Natural killer cell (primary cell): ENCODE results near the gene SPDEF. TPM values are rescaled to one million over a fixed set of nuclear protein-coding genes. Genes with fewer than 3 reads are reported as not detected.

Experiments
- ATAC-seq, 3 donors: fragments of 150-1000 bp in 2 of 3; fragments of 200-7000 bp in 1 of 3; cut with Tn5 transposase; 1 replicate in 1 of 3; 2 replicates in 2 of 3; pipeline ENCODE4 v1.10.0; 2021; ENCODE audit warnings: mild to moderate bottlenecking in 2 of 3, moderate library complexity in 2 of 3
- DNase-seq, 2 donors: peaks; one replicate each; pipeline versions ENCODE4 v3.0.0 to v3.0.0-alpha.2; 2013 to 2021; ENCODE audit warnings: mixed read lengths in 1 of 2
- H3K27ac ChIP-seq: one replicate; pipeline ENCODE4 v1.5.1; 2013; ENCODE audit warnings: mild to moderate bottlenecking, low read length
- H3K27me3 ChIP-seq: one replicate; pipeline ENCODE4 v1.6.1; 2013; ENCODE audit warnings: low read length; ENCODE audit not compliant: control insufficient read depth, insufficient read depth
- H3K36me3 ChIP-seq: one replicate; pipeline ENCODE4 v1.6.1; 2013; ENCODE audit warnings: low read length; ENCODE audit not compliant: control insufficient read depth, insufficient read depth
- H3K4me1 ChIP-seq: one replicate; pipeline ENCODE4 v1.6.1; 2013; ENCODE audit warnings: low read length; ENCODE audit not compliant: control insufficient read depth, insufficient read depth
- H3K4me3 ChIP-seq: one replicate; pipeline ENCODE4 v1.5.1; 2013; ENCODE audit warnings: low read length
- H3K9me3 ChIP-seq: one replicate; pipeline ENCODE4 v1.6.1; 2013; ENCODE audit warnings: low read length; ENCODE audit not compliant: control insufficient read depth, insufficient read depth
- H3K27ac Mint-ChIP-seq, 2 donors: one replicate each; pipeline ENCODE4 v1.8.0; 2022; ENCODE audit warnings: mild to moderate bottlenecking in 2 of 2, mixed read lengths in 2 of 2, moderate library complexity in 1 of 2
- H3K27me3 Mint-ChIP-seq, 2 donors: one replicate each; pipeline ENCODE4 v1.8.0; 2022; ENCODE audit warnings: low read depth in 2 of 2, mixed read lengths in 2 of 2
- H3K36me3 Mint-ChIP-seq: one replicate; pipeline ENCODE4 v1.8.0; 2022; ENCODE audit warnings: mixed read lengths
- H3K4me1 Mint-ChIP-seq, 2 donors: one replicate each; pipeline ENCODE4 v1.8.0; 2022; ENCODE audit warnings: mixed read lengths in 2 of 2
- H3K4me3 Mint-ChIP-seq: one replicate; pipeline ENCODE4 v1.8.0; 2022; ENCODE audit warnings: mild to moderate bottlenecking, moderate library complexity, mixed read lengths
- H3K9me3 Mint-ChIP-seq, 2 donors: one replicate each; pipeline ENCODE4 v1.8.0; 2022; ENCODE audit warnings: mixed read lengths in 2 of 2
- WGBS: methylation state at CpG from one replicate; pipeline ENCODE4 v1.1.7; 2013; ENCODE audit warnings: missing lambda C conversion rate; ENCODE audit not compliant: insufficient coverage; 5-methylcytosine and 5-hydroxymethylcytosine counted together
- intact Hi-C: fragments of 100-400 bp; cut with micrococcal nuclease; formaldehyde crosslinking; loops from one replicate; pipeline ENCODE4 v1.14.2; 2022
- total RNA-seq, 4 donors: library from RNA; stranded (reverse); fragments of 120-200 nt in 1 of 4; gene quantifications; one replicate each; pipeline versions ENCODE4 v1.2.3 to v1.2.4, GENCODE V29; 2013 to 2022
- TF ChIP-seq, protein P1 (sequence below): fragments of 200-600 bp; IDR thresholded peaks from one replicate; pipeline ENCODE4 v1.8.0; 2022; ENCODE audit warnings: antibody characterized with exemption

SPDEF gene
- total RNA-seq, 3 donors from 2014 or later (not counting 1 experiment from before 2014, with no cell fraction given) = 0.25 to 0.68 (median 0.45) TPM

DNA sequence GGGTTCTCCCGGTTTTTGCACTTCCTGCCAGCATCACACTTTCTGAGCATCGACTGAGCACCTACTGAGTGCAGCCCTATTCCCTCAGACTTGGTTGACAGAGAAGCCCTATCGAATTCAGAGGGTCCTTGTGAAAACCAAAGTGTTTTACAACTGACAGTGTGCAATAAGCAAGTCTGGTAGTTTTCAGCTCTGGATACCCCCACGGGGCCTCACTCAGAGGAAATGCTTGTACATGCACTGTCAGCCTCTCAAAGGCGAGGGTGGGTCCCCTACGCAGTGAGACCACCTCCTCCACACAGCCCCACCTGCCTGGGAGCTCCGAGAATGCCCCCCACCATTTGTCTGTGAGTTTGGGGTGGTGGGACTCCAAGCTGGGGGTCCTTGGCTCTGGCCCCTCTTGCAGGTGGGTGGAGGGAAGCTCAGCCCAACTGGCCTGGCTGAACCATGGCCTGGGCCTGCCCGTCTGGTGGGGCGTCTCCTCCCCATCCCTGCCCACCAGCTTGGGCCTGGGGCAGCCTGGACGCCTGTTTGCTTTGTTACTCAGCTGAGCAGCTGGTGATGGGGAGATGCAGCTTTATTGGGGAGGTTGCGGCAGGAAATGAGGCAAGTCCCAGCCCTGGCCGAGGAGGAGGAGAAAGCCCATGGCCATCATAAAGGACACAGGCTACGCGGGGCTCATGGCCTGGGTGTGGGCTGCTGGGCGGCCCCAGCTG is 1.7 kb downstream of the SPDEF start:
- H3K4me1 Mint-ChIP-seq = peaks cover 0 to 13% of the 10 kb centered on the region in 2 donors
- no peaks in the 10 kb centered on the region for H3K36me3 Mint-ChIP-seq
- Histone ChIP-seq H3K27me3 (no peaks in the 10 kb centered on the region), H3K4me3 (no peak overlapping the region), H3K36me3 (no peaks in the 10 kb centered on the region), H3K9me3 (no peaks in the 10 kb centered on the region), H3K4me1 (peaks cover 4% of the 10 kb centered on the region), H3K27ac (no peak overlapping the region)
- peaks cover 0 to 3% of the 10 kb centered on the region in 2 donors for H3K27me3 Mint-ChIP-seq
- no peak overlapping the region for H3K27ac Mint-ChIP-seq
- H3K9me3 Mint-ChIP-seq = no peaks in the 10 kb centered on the region
- TF ChIP-seq, protein P1, sequence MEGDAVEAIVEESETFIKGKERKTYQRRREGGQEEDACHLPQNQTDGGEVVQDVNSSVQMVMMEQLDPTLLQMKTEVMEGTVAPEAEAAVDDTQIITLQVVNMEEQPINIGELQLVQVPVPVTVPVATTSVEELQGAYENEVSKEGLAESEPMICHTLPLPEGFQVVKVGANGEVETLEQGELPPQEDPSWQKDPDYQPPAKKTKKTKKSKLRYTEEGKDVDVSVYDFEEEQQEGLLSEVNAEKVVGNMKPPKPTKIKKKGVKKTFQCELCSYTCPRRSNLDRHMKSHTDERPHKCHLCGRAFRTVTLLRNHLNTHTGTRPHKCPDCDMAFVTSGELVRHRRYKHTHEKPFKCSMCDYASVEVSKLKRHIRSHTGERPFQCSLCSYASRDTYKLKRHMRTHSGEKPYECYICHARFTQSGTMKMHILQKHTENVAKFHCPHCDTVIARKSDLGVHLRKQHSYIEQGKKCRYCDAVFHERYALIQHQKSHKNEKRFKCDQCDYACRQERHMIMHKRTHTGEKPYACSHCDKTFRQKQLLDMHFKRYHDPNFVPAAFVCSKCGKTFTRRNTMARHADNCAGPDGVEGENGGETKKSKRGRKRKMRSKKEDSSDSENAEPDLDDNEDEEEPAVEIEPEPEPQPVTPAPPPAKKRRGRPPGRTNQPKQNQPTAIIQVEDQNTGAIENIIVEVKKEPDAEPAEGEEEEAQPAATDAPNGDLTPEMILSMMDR = no peak
- DNase-seq = no peak
- no peak overlapping the region for H3K4me3 Mint-ChIP-seq
- ATAC-seq = no peak
- 49% methylated on average over 11 of the region's 15 CpGs for WGBS
- intact Hi-C loops = no loop called here

DNA sequence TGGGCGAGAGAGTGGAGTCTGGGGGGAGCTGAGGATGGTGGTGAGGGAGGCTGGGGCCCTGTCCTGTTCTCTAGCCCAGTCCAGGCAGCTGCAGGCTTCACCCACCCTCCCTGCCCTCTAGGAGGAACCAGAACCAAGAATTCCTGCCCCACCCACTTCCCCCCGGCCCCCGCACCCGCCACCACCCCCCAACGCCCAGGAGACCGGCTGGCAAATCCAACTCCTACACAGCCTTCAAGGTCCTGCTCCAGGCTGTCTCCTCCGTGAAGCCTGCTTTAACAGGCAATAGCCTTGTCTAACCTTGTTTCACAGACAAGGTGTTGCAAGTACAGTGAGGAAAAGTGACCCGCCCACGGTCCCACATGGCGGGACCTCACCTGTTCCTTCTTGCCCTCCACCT is 2.4 kb downstream of the SPDEF start:
- Mint-ChIP-seq H3K9me3 (no peaks in the 10 kb centered on the region), H3K36me3 (no peaks in the 10 kb centered on the region), H3K4me3 (no peak overlapping the region), H3K27ac (no peak overlapping the region), H3K27me3 (peaks cover 0 to 3% of the 10 kb centered on the region in 2 donors), H3K4me1 (peaks cover 0 to 13% of the 10 kb centered on the region in 2 donors)
- H3K9me3 ChIP-seq = no peaks in the 10 kb centered on the region
- ATAC-seq = no peak
- H3K4me3 ChIP-seq = no peak overlapping the region
- 59% methylated on average over 8 of the region's 10 CpGs for WGBS
- peaks cover 4% of the 10 kb centered on the region for H3K4me1 ChIP-seq
- no peaks in the 10 kb centered on the region for H3K36me3 ChIP-seq
- no peaks in the 10 kb centered on the region for H3K27me3 ChIP-seq
- TF ChIP-seq, protein P1 = no peak
- intact Hi-C loops = no loop called here
- no peak for DNase-seq
- H3K27ac ChIP-seq = no peak overlapping the region

DNA sequence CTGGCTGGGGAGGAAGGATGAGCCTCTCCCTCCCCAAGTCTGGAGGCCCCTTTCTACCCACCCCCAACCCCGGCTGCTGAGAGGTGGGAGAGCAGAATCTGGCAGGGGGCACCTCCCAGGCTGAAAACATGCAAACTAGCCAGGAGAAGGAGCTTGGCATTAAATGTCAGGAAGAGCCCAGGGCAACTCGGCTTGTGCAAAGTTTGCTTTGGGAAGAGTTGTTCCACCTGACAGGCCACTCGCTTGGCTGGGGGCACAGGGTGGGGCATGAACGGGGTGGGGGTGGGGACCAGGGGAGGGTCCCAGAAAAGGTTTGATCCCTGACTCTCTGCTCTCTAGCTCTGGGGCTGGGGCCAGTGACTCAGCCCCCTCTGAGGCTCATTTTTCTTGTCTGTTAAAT is 3.0 kb downstream of the SPDEF start:
- no peak overlapping the region for H3K4me3 Mint-ChIP-seq
- peaks cover 0 to 13% of the 10 kb centered on the region in 2 donors for H3K4me1 Mint-ChIP-seq
- peaks cover 0 to 3% of the 10 kb centered on the region in 2 donors for H3K27me3 Mint-ChIP-seq
- H3K36me3 Mint-ChIP-seq = no peaks in the 10 kb centered on the region
- H3K27me3 ChIP-seq = no peaks in the 10 kb centered on the region
- H3K36me3 ChIP-seq = no peaks in the 10 kb centered on the region
- DNase-seq = no peak
- no peak overlapping the region for H3K4me3 ChIP-seq
- intact Hi-C loops = no loop called here
- no peaks in the 10 kb centered on the region for H3K9me3 Mint-ChIP-seq
- 88% methylated on average over 3 of the region's 4 CpGs for WGBS
- H3K27ac ChIP-seq = no peak overlapping the region
- no peak for ATAC-seq
- TF ChIP-seq, protein P1 = no peak
- no peak overlapping the region for H3K27ac Mint-ChIP-seq
- H3K4me1 ChIP-seq = peaks cover 4% of the 10 kb centered on the region
- H3K9me3 ChIP-seq = no peaks in the 10 kb centered on the region

DNA sequence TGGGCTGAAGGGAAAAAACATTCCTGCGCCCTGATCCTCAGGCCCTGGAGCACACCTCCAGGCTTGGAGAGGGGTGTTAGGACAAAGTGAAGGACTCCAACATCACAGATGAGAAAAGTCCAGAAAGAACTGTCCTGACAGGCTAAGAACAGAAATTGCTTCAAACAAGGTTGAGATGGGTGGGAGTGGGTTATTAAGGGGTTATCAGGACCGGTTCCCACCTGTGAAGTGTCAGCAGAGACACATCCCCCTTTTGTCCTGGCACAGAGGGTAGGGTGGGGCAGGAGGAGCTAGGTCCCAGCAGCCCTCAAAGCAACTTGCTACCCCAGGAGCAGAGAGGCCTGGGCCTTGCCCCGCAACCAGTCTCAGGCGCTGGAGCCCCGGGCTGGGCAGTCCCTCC is 3.5 kb downstream of the SPDEF start:
- 94% methylated on average over 5 of the region's 5 CpGs for WGBS
- Histone ChIP-seq H3K36me3 (no peaks in the 10 kb centered on the region), H3K27ac (no peak overlapping the region), H3K9me3 (no peaks in the 10 kb centered on the region), H3K27me3 (no peaks in the 10 kb centered on the region), H3K4me1 (peaks cover 4% of the 10 kb centered on the region), H3K4me3 (no peak overlapping the region)
- Mint-ChIP-seq H3K27ac (no peak overlapping the region), H3K4me1 (peaks cover 0 to 13% of the 10 kb centered on the region in 2 donors), H3K4me3 (no peak overlapping the region), H3K36me3 (no peaks in the 10 kb centered on the region), H3K9me3 (no peaks in the 10 kb centered on the region), H3K27me3 (peaks cover 0 to 3% of the 10 kb centered on the region in 2 donors)
- ATAC-seq (no peak), DNase-seq (no peak)
- intact Hi-C loops = no loop called here
- TF ChIP-seq, protein P1 = no peak
